ENCODE measurements around the gene CDK11B. TPM values are rescaled to one million over a fixed set of nuclear protein-coding genes. Genes with fewer than 3 reads are reported as not detected.

CDK11B gene
- polyA plus RNA-seq, 1 donor (not counting 4 experiments of a cell fraction or from before 2014, with no cell fraction given) = 5.9 TPM

- DNase-seq (ENCODE audit: low read depth, low spot score) (no peak), FAIRE-seq (no peak)
- TF ChIP-seq CTCF (optimal IDR thresholded peaks at IDR 0.05 in 1 of 3, IDR thresholded peaks at IDR 0.05 in 1 of 3, conservative IDR thresholded peaks at IDR 0.05 in 1 of 3; ENCODE audit: extremely low read depth in 1 of 3, insufficient read depth in 2 of 3, low read length in 3 of 3) (no peak), EZH2 (IDR thresholded peaks at IDR 0.05; ENCODE audit: low read length) (no peak)
- Histone ChIP-seq H3K27me3 (ENCODE audit: control insufficient read depth, extremely low read depth, insufficient read depth, low read length) (no peaks in the 10 kb centered on the region), H3K36me3 (ENCODE audit: control insufficient read depth in 2 of 2, extremely low read depth in 1 of 2, insufficient read depth in 2 of 2, low read length in 2 of 2) (peaks cover 3 to 5% of the 10 kb centered on the region in 2 experiments), H3K9me3 (ENCODE audit: control insufficient read depth, low read depth, low read length) (no peaks in the 10 kb centered on the region), H3K4me2 (ENCODE audit: control insufficient read depth, extremely low read depth, insufficient read depth, low read depth, low read length) (no peak overlapping the region), H3K9me1 (ENCODE audit: control insufficient read depth, extremely low read depth, insufficient read depth, low read length) (no peaks in the 10 kb centered on the region), H3K79me2 (ENCODE audit: control insufficient read depth, insufficient read depth, low read length) (no peaks in the 10 kb centered on the region), H3K4me1 (ENCODE audit: control insufficient read depth, extremely low read depth, insufficient read depth, low read length) (no peaks in the 10 kb centered on the region), H3K4me3 (ENCODE audit: control insufficient read depth in 2 of 3, extremely low read depth in 1 of 3, insufficient read depth in 2 of 3, low read depth in 1 of 3, low read length in 3 of 3) (no peak overlapping the region), H4K20me1 (ENCODE audit: control insufficient read depth, extremely low read depth, insufficient read depth, low read length) (no peaks in the 10 kb centered on the region), H3K9ac (ENCODE audit: control insufficient read depth, extremely low read depth, insufficient read depth, low read length) (no peak overlapping the region), H3K27ac (ENCODE audit: control insufficient read depth, insufficient read depth, low read length) (no peak overlapping the region), H2AFZ (ENCODE audit: control insufficient read depth, low read length) (no peak overlapping the region)
- dilution Hi-C loops (cut with MboI; ENCODE audit: extremely low pct_ligation_motif_present, low sequenced_read_pairs) = no loop called here
These were observed 12.1 kb upstream of the CDK11B start for GRCh38 chr1:1670866-1671265.

GRCh38 chr1:1669468-1670440 is 10.9 kb upstream of the CDK11B start:
- Histone ChIP-seq H3K36me3 (ENCODE audit: control insufficient read depth in 2 of 2, extremely low read depth in 1 of 2, insufficient read depth in 2 of 2, low read length in 2 of 2) (peaks cover 10 to 13% of the 10 kb centered on the region in 2 experiments), H3K9me1 (ENCODE audit: control insufficient read depth, extremely low read depth, insufficient read depth, low read length) (no peaks in the 10 kb centered on the region), H3K27me3 (ENCODE audit: control insufficient read depth, extremely low read depth, insufficient read depth, low read length) (no peaks in the 10 kb centered on the region), H3K4me3 (ENCODE audit: control insufficient read depth in 2 of 3, extremely low read depth in 1 of 3, insufficient read depth in 2 of 3, low read depth in 1 of 3, low read length in 3 of 3) (no peak overlapping the region), H3K9ac (ENCODE audit: control insufficient read depth, extremely low read depth, insufficient read depth, low read length) (no peak overlapping the region), H3K27ac (ENCODE audit: control insufficient read depth, insufficient read depth, low read length) (no peak overlapping the region), H4K20me1 (ENCODE audit: control insufficient read depth, extremely low read depth, insufficient read depth, low read length) (no peaks in the 10 kb centered on the region), H3K9me3 (ENCODE audit: control insufficient read depth, low read depth, low read length) (no peaks in the 10 kb centered on the region), H3K4me2 (ENCODE audit: control insufficient read depth, extremely low read depth, insufficient read depth, low read depth, low read length) (no peak overlapping the region), H3K79me2 (ENCODE audit: control insufficient read depth, insufficient read depth, low read length) (no peaks in the 10 kb centered on the region), H2AFZ (ENCODE audit: control insufficient read depth, low read length) (no peak overlapping the region), H3K4me1 (ENCODE audit: control insufficient read depth, extremely low read depth, insufficient read depth, low read length) (no peaks in the 10 kb centered on the region)
- no peak for FAIRE-seq
- dilution Hi-C loops (cut with MboI; ENCODE audit: extremely low pct_ligation_motif_present, low sequenced_read_pairs) = no loop called here
- no peak for DNase-seq (ENCODE audit: low read depth, low spot score)
- TF ChIP-seq CTCF (optimal IDR thresholded peaks at IDR 0.05 in 1 of 3, IDR thresholded peaks at IDR 0.05 in 1 of 3, conservative IDR thresholded peaks at IDR 0.05 in 1 of 3; ENCODE audit: extremely low read depth in 1 of 3, insufficient read depth in 2 of 3, low read length in 3 of 3) (no peak), EZH2 (IDR thresholded peaks at IDR 0.05; ENCODE audit: low read length) (no peak)
